ENCODE measurements around the gene RGS12.

- no peak for TF ChIP-seq EZH2 (IDR thresholded peaks at IDR 0.05; ENCODE audit: borderline replicate concordance, low read length)
- TF ChIP-seq CTCF (conservative IDR thresholded peaks at IDR 0.05 in 1 of 2, IDR thresholded peaks at IDR 0.05 in 1 of 2; ENCODE audit: extremely low read depth in 1 of 2, insufficient read depth in 1 of 2, low read depth in 1 of 2, low read length in 2 of 2) = no peak
Measured at GRCh38 chr4:3276986-3277385, 15.8 kb upstream of the RGS12 start.

Data from mammary epithelial cell (primary cell).